B cell (primary cell): Measurements from ENCODE around the gene SH3D19. TPM values are rescaled to one million over a fixed set of nuclear protein-coding genes. Genes with fewer than 3 reads are reported as not detected.

Source experiments
- ATAC-seq: fragments of 200-7000 bp; cut with Tn5 transposase; one replicate; pipeline ENCODE4 v1.10.0; 2021; ENCODE audit warnings: low read depth, mild to moderate bottlenecking, moderate number of reproducible peaks, moderate library complexity
- CTCF ChIA-PET: fragments of 350-600 bp; sonication (Branson Sonifier 250); formaldehyde crosslinking; loops from one replicate; lab custom pipeline; 2021; ENCODE audit warnings: antibody characterized with exemption, inconsistent platforms; lab: Charles Lee
- POLR2A ChIA-PET: fragments of 350-600 bp; sonication (Branson Sonifier 250); formaldehyde crosslinking; loops from one replicate; lab custom pipeline; 2021; ENCODE audit warnings: antibody characterized with exemption; lab: Charles Lee
- DNase-seq: peaks from one replicate; pipeline ENCODE4 v3.0.0; 2013
- H2AFZ ChIP-seq: 2 replicates; pipeline ENCODE4 v1.6.1; 2012; ENCODE audit warnings: mild to moderate bottlenecking, low read depth, low read length; ENCODE audit not compliant: insufficient read depth, poor library complexity, severe bottlenecking
- H3K27ac ChIP-seq, 2 donors: 1 replicate in 1 of 2; 2 replicates in 1 of 2; pipeline ENCODE4 v1.5.1; 2012 to 2013; ENCODE audit warnings: low read length in 2 of 2, mild to moderate bottlenecking in 2 of 2, moderate library complexity in 1 of 2
- H3K27me3 ChIP-seq, 4 experiments: fragments of 200-600 bp in 1 of 4; sonication (generic) in 1 of 4; replicated peaks in 1 of 4; 1 replicate in 2 of 4; 2 replicates in 2 of 4; pipeline versions ENCODE4 v1.6.1 to v1.7.0; 2013 to 2016; ENCODE audit warnings: low read length in 3 of 4, mild to moderate bottlenecking in 2 of 4, mixed read lengths in 1 of 4, moderate library complexity in 1 of 4; ENCODE audit not compliant: insufficient read depth in 4 of 4, control insufficient read depth in 3 of 4; ENCODE audit errors: control extremely low read depth in 1 of 4
- H3K36me3 ChIP-seq, 2 experiments: replicated peaks in 1 of 2; 1 replicate in 1 of 2; 2 replicates in 1 of 2; pipeline versions ENCODE4 v1.6.1 to v1.7.1; 2013; ENCODE audit warnings: low read length in 1 of 2; ENCODE audit not compliant: insufficient read depth in 2 of 2, control insufficient read depth in 1 of 2; ENCODE audit errors: control extremely low read depth in 1 of 2, extremely low read depth in 1 of 2
- H3K4me1 ChIP-seq, 2 donors: fragments of 200-600 bp in 1 of 2; sonication (generic) in 1 of 2; 1 replicate in 1 of 2; 2 replicates in 1 of 2; pipeline versions ENCODE4 v1.5.1 to v1.6.1; 2013 to 2017; ENCODE audit warnings: low read length in 2 of 2; ENCODE audit not compliant: control insufficient read depth in 2 of 2, insufficient read depth in 2 of 2
- H3K4me2 ChIP-seq: replicated peaks from 2 replicates; pipeline ENCODE3; 2012; ENCODE audit warnings: mild to moderate bottlenecking, low read depth, low read length; ENCODE audit not compliant: poor library complexity, severe bottlenecking
- H3K4me3 ChIP-seq, 5 experiments: fragments of 200-600 bp in 1 of 5; sonication (generic) in 1 of 5; 1 replicate in 3 of 5; 2 replicates in 2 of 5; pipeline versions ENCODE4 v1.5.1 to v1.7.0; 2011 to 2016; ENCODE audit warnings: low read length in 4 of 5, mild to moderate bottlenecking in 4 of 5, low read depth in 2 of 5, control low read depth in 1 of 5, moderate library complexity in 1 of 5; ENCODE audit not compliant: insufficient read depth in 1 of 5; ENCODE audit errors: control extremely low read depth in 1 of 5, extremely low read depth in 1 of 5
- H3K79me2 ChIP-seq: fragments of 200-600 bp; sonication (generic); one replicate; pipeline ENCODE4 v1.6.0; 2016; ENCODE audit warnings: low read length; ENCODE audit not compliant: control insufficient read depth, insufficient read depth
- H3K9ac ChIP-seq: fragments of 200-600 bp; sonication (generic); 2 replicates; pipeline ENCODE4 v1.6.1; 2017; ENCODE audit warnings: mild to moderate bottlenecking, low read length, moderate library complexity
- H3K9me3 ChIP-seq, 3 donors: one replicate each; pipeline versions ENCODE4 v1.6.1 to v1.7.1; 2013; ENCODE audit warnings: low read length in 2 of 3; ENCODE audit not compliant: control insufficient read depth in 2 of 3, insufficient read depth in 1 of 3; ENCODE audit errors: control extremely low read depth in 1 of 3
- H4K20me1 ChIP-seq: 2 replicates; pipeline ENCODE4 v1.6.0; 2012; ENCODE audit warnings: mild to moderate bottlenecking, low read length; ENCODE audit not compliant: insufficient read depth, control insufficient read depth, poor library complexity, severe bottlenecking
- H3K27ac Mint-ChIP-seq: one replicate; pipeline ENCODE4 v1.8.0; 2021; ENCODE audit warnings: mixed read lengths
- H3K27me3 Mint-ChIP-seq: one replicate; pipeline ENCODE4 v1.8.0; 2021; ENCODE audit warnings: mixed read lengths
- H3K4me1 Mint-ChIP-seq: one replicate; pipeline ENCODE4 v1.8.0; 2021; ENCODE audit warnings: mixed read lengths
- H3K4me3 Mint-ChIP-seq: one replicate; pipeline ENCODE4 v1.8.0; 2021; ENCODE audit warnings: mixed read lengths
- H3K9me3 Mint-ChIP-seq: one replicate; pipeline ENCODE4 v1.8.0; 2022; ENCODE audit warnings: mixed read lengths; ENCODE audit not compliant: insufficient read depth
- EZH2 ChIP-seq: IDR thresholded peaks from 2 replicates; pipeline ENCODE4 v1.6.1; 2012; ENCODE audit warnings: borderline replicate concordance, low read depth, mild to moderate bottlenecking, moderate library complexity, low read length; ENCODE audit not compliant: insufficient read depth, poor library complexity, severe bottlenecking
- WGBS: methylation state at CpG from one replicate; pipeline ENCODE4 v1.1.5; 2013; ENCODE audit warnings: missing lambda C conversion rate; ENCODE audit not compliant: insufficient coverage; 5-methylcytosine and 5-hydroxymethylcytosine counted together
- intact Hi-C: fragments of 100-400 bp; cut with micrococcal nuclease; formaldehyde crosslinking; loops from one replicate; pipeline ENCODE4 v1.10.0; 2022
- polyA plus RNA-seq: library from polyadenylated mRNA; depleted of rRNA; stranded (reverse); fragments of >200 nt; gene quantifications from 2 replicates; pipeline ENCODE4 v1.2.3, GENCODE V29; 2012
- total RNA-seq, 2 donors: library from RNA; stranded (reverse); fragments of 120-200 nt in 1 of 2; gene quantifications; 1 replicate in 1 of 2; 2 replicates in 1 of 2; pipeline versions ENCODE4 v1.2.3 to v1.2.4, GENCODE V29; 2013 to 2022
- TF ChIP-seq, protein P1 (sequence below): fragments of 200-600 bp; IDR thresholded peaks from one replicate; pipeline ENCODE4 v1.8.0; 2022; ENCODE audit warnings: antibody characterized with exemption, mild to moderate bottlenecking

Gene SH3D19
- total and polyA plus RNA-seq, 2 donors (not counting 1 experiment from before 2014, with no cell fraction given): 0.01 TPM; not detected in 1

DNA sequence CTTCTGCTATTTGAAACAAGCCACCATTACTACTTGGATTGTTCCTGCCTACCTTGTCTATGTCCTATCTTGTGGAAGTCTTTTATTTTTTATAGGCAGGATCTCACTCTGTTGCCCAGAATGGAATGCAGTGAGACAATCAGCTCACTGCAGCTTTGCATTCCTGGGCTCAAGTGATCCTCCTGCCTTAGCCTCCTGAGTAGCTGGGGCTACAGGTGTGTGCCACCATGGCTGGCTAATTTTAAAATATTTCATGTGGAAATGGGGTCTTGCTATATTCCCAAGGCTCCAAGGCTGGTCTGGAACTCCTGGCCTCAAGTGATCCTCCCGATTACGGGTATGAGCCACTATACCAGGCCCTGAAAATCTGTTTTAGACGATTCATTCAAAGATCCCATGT, 218.3 kb downstream of the SH3D19 start:
- no peaks in the 10 kb centered on the region for H3K9me3 ChIP-seq
- no peaks in the 10 kb centered on the region for H3K27me3 Mint-ChIP-seq
- no peaks in the 10 kb centered on the region for H3K79me2 ChIP-seq
- H3K4me2 ChIP-seq: no peak overlapping the region
- peaks cover 4% of the 10 kb centered on the region for H3K4me1 Mint-ChIP-seq
- no peak overlapping the region for H3K4me3 ChIP-seq
- ATAC-seq: no peak
- H3K9me3 Mint-ChIP-seq: no peaks in the 10 kb centered on the region
- peaks cover 19% of the 10 kb centered on the region for H4K20me1 ChIP-seq
- no peak overlapping the region for H3K9ac ChIP-seq
- H3K27ac ChIP-seq: no peak overlapping the region
- no peaks in the 10 kb centered on the region for H3K27me3 ChIP-seq
- intact Hi-C loops: no loop called here
- WGBS: 100% methylated on average over 3 of the region's 3 CpGs
- no peak overlapping the region for H2AFZ ChIP-seq
- H3K4me1 ChIP-seq: no peaks in the 10 kb centered on the region
- ChIA-PET POLR2A (no interaction called here), CTCF (no interaction called here)
- no peak for TF ChIP-seq EZH2
- TF ChIP-seq, protein P1, sequence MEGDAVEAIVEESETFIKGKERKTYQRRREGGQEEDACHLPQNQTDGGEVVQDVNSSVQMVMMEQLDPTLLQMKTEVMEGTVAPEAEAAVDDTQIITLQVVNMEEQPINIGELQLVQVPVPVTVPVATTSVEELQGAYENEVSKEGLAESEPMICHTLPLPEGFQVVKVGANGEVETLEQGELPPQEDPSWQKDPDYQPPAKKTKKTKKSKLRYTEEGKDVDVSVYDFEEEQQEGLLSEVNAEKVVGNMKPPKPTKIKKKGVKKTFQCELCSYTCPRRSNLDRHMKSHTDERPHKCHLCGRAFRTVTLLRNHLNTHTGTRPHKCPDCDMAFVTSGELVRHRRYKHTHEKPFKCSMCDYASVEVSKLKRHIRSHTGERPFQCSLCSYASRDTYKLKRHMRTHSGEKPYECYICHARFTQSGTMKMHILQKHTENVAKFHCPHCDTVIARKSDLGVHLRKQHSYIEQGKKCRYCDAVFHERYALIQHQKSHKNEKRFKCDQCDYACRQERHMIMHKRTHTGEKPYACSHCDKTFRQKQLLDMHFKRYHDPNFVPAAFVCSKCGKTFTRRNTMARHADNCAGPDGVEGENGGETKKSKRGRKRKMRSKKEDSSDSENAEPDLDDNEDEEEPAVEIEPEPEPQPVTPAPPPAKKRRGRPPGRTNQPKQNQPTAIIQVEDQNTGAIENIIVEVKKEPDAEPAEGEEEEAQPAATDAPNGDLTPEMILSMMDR: no peak
- peaks cover 12 to 52% of the 10 kb centered on the region in 2 experiments for H3K36me3 ChIP-seq
- no peak overlapping the region for H3K4me3 Mint-ChIP-seq
- H3K27ac Mint-ChIP-seq: no peak overlapping the region
- DNase-seq: no peak

DNA sequence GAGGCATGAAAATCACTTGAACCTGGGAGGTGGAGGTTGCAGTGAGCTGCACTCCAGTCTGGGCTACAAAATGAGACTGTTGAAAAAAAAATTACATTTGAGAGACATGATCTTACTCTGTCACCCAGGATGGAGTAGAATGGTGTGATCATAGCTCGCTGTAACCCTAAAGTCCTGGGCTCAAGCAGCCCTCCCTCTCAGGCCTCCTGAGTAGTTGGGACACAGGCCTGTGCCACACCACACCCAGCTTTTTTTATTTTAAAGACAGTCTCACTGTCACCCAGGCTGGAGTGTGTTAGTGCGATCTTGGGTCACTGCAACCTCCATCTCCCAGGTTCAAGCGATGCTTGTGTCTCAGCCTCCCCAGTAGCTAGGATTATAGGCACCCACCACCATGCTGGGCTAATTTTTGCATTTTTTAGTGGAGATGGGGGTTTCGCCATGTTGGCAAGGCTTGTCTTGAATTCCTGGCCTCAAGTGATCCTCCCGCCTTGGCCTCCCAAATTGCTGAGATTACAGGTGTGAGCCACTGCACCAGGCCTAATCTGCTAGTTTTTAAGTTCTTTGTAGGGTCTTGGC, 219.9 kb downstream of the SH3D19 start:
- H3K79me2 ChIP-seq: peaks cover 2% of the 10 kb centered on the region
- H3K27me3 ChIP-seq: no peaks in the 10 kb centered on the region
- Mint-ChIP-seq H3K27ac (no peak overlapping the region), H3K4me1 (peaks cover 15% of the 10 kb centered on the region), H3K27me3 (no peaks in the 10 kb centered on the region), H3K9me3 (no peaks in the 10 kb centered on the region), H3K4me3 (no peak overlapping the region)
- no peaks in the 10 kb centered on the region for H3K9me3 ChIP-seq
- no peak overlapping the region for H3K4me3 ChIP-seq
- no peak overlapping the region for H3K27ac ChIP-seq
- no peak for TF ChIP-seq EZH2
- TF ChIP-seq, protein P1: no peak
- H3K9ac ChIP-seq: no peak overlapping the region
- intact Hi-C loops: no loop called here
- WGBS: 90% methylated on average over 3 of the region's 5 CpGs
- no peak overlapping the region for H2AFZ ChIP-seq
- peaks cover 9% of the 10 kb centered on the region in 2 donors for H3K4me1 ChIP-seq
- H4K20me1 ChIP-seq: peaks cover 29% of the 10 kb centered on the region
- no peak overlapping the region for H3K4me2 ChIP-seq
- ChIA-PET CTCF (interaction anchor here (1.1 to 1.5 kb wide), 2 partner anchors 10 to 12 kb away, joined by 4 to 7 read pairs; no protein-coding TSS in a partner anchor), POLR2A (no interaction called here)
- ATAC-seq (no peak), DNase-seq (no peak)
- peaks cover 14 to 64% of the 10 kb centered on the region in 2 experiments for H3K36me3 ChIP-seq
